Activated T-cell treated with anti-CD3 and anti-CD28 coated beads, Interleukin-2, amount 50 U/mL, for 1 hour (primary cell): Measurements from ENCODE around the gene TRIP12.
A peak's percentile ranks its signal among the peaks of the same experiment; 100 is the strongest.
"Not testable (repeated sequence)": the region's sequence is repeated elsewhere in the genome, so short reads cannot be mapped to it uniquely, and the experiment has no call there.

Source experiments
- DNase-seq: peaks from one replicate; pipeline ENCODE4 v3.0.0-alpha.2; 2020

Gene TRIP12

DNA sequence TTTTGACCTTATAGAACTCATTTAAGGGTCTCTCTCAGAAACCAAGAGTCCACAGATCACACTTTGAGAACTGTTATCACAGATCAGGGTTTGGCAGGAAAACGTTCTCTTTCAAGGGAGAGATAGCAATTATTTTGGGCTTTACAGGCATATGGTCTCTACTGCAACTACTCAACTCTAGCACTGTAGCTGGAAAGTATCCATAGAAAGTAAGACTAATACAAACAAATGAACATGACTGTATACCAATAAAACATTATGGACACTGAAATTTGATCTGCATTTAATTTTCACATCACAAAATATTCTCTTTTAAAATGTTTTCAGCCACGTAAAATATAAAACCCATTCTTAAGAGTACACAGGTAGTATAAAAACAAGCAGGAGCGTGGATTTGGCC is 100.5 kb downstream of the TRIP12 start:
- DNase-seq = no peak

DNA sequence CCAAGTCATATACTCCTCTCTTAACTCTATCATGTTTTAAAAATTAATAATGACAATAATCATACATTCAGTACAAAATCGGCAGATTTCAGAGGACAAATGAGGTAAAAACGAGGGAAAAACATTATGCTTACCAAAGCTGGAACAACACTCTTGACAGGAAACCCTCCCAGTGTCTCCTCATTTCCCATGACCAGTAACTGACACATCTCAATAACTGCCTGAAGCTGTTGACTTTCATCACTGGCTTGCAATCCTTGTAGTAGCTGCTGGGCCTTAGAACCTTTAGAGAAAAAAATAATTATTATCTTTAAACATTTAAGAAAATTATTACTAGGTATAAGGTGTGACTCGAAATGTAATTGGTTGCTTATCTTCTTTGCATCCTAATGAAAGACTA is 103.6 kb downstream of the TRIP12 start:
- DNase-seq = no peak

DNA sequence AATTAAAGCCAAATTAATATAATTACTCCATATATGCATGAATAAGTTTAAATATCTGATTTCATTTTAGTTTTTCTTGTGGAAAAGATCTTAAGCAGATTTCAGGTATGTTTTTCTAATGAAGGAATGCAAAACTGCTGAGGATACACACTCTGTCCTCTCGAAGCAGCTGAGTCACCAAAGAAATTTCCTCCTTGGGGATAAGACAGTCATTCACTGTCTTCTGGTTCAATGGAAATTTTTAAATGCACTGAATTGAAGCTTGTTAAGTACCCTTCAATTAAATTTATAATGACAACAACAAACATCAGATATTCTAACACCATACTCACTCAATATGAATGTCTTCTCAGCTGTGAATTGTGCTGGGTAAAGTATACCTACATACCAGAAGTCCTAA is 106.0 kb downstream of the TRIP12 start:
- no peak for DNase-seq

GRCh38 chr2:229815342-229815741 is 106.5 kb downstream of the TRIP12 start:
- no peak for DNase-seq

- no peak for DNase-seq
Observed at GRCh38 chr2:229810786-229811185, 111.0 kb downstream of the TRIP12 start.

DNA sequence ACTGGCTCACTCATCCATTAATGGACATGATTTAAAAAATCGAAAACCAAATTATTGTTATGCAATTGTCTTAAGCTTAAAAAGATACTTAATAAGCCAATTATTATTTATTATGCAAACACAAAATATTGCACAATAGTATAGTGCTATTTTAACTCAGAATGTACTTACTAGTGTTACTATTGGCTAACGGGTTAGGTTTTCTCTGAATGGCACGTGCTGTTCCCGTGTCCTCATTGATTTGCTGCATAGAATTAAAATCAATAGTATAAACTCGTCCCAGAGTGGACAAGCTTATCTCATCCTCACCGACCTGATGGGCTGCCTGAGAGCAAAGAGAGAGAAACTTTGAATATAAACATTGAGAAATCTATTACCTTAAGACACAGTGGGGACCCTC is 116.2 kb downstream of the TRIP12 start:
- DNase-seq = no peak

- DNase-seq = no peak
Observed at GRCh38 chr2:229802785-229803184, 119.0 kb downstream of the TRIP12 start.

DNA sequence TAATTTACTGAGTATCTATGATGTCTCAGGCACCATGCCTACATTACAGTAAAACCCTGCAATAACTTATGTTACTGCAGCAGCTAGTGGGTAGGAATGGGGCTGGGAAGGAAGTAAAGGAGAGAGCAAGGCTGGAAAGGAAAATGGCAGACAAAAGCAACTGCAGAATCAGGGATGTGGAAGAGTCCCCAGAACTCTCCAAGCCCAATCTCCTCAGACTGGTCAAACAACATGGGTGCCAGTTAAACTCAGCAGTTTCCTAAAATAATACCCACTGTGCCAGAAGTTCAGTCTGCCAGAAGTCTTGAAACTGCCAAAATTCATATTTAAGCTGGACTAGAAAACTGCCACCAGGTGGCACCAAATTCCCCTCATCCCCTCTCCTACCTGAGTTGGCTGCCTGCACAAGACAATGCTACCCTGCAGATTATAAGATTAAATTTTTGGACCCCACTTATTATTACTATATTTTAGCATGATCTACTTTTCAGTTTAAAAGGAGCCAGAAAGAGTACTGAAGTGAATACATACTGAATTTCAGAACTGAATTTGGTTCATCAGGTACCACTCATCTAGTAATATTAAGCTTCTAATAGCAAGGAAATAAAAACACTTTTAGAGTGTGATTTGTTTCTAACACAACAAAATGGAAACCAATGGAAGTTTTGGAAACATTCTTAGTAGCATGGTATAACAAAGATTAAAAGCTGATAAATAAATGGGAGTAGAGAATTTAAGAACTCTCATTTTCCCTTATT is 120.6 kb downstream of the TRIP12 start:
- peak; percentile 69 for DNase-seq

DNA sequence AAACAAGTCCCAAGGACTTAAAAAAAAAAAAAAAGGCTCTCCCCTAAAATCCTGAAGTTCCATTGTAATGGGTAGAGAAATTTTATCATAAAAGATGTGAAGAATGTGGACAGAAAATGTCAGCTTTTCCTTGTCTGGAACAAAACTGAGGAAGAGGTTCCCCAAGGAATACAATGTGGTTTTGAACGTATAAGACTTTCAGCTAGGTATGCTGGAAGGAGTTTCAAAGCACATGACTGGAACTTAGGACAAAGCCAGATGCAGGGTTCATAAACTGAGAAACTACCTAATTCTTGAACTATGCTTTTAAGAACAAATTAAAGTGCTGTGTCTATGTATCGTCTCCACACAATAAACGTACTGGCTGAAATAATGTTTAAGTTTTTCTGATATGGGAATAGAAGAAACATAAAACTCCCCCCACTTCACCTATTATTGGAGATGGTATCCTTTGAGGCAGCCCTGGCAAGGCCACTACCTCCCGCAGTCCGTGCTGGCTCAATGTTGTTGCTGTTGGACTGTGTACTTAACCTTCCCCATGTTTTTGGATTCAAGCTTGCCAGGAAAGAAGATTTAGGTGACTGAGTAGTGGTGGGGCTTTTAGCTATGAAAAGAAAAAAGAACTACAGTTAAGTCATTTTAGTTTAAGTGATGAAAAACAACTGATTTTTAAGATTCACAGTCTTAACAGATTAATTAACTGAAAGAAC is 123.2 kb downstream of the TRIP12 start:
- no peak for DNase-seq

- DNase-seq = no peak
Observed at GRCh38 chr2:229795058-229795457, 126.8 kb downstream of the TRIP12 start.

DNA sequence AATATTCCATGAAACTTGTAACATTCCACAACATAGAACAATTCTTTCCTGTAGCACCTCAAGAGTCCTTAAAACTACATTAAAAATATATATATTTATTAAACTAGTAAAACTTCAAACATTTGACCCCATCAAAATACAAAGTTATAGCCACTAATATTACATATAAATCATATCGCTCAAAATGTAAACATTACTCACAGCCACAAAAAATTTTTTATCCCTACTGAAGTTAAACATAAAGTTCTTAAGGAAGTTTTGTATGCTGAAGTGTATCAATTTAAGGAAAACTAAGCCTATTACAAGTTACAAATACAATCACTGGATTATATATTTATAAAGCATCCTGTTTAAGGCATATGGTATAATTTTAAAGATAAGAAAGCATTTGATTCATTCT is 127.2 kb downstream of the TRIP12 start:
- no peak for DNase-seq

GRCh38 chr2:229786289-229786688 is 135.5 kb downstream of the TRIP12 start:
- not testable (repeated sequence) for DNase-seq

- no peak for DNase-seq
Observed at GRCh38 chr2:229784791-229785190, 137.0 kb downstream of the TRIP12 start.

DNA sequence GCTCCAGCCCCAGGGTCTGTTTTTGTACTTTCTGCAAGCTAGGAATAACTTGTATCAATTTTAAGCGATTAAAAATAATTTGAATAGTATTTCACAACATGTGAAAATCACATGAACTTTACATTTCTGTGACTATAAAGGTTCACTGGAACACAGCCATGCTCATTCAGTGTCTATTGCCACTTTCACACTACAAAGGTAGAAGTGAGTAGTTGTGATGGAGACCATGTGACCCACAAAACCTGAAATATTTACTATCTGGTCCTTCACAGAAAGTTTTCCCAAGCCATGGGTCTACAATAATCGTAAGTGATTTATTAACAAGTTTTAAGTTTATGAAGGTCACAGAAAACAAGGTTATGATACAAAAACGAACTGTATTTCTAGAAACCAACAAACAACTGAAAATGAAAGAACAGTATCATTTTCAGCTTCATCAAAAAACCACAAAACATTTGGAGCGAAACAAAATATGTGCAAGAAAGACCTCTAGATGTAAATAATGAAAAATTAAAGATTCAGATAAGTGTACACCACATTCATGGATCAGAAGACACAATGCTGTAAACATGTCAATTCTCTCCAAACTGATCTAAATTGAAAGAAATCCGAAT is 138.6 kb downstream of the TRIP12 start:
- no peak for DNase-seq

DNA sequence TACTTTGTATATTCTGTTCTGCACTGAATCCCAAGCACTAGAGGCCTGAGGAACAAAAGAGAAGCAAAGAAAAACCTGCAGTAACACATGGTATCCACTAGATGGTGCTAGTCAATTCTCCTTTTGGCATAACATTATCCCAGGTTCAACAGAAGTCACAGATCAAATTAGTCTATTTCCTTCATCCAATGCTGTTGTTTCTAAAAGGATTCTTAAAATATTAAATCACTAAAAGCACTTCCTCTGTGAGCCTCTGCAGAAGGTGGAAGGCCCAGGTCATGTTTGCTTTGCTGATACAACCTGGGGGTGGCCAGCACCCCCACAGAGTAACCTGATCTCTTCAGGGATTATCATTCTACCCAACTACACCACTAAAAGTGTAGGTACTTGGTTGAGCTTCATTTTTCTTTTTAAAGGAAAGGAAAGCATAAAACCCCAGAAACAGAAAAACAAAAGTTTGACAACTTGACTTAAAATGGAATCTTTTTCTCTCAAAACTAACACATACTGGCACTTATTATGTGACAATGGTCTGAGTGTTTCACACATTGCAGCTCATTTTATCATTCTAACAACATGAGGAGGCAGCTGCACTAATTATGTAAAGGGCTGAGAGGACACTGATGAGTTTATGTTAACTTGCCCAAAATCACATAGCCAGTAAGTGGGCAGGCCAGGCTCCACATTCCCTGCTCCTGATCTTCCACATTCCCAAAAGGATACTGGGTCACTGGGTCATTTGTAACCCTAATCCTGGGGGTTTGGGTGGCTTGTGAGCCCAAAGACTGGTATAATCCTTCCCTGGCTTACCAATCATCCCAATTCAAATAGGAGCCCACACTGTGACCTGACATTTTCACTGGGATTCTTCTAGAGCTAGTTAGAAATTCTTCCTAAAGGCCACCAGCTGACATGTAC is 140.7 kb downstream of the TRIP12 start:
- no peak for DNase-seq

- no peak for DNase-seq
Observed at GRCh38 chr2:229779650-229780049, 142.2 kb downstream of the TRIP12 start.

DNA sequence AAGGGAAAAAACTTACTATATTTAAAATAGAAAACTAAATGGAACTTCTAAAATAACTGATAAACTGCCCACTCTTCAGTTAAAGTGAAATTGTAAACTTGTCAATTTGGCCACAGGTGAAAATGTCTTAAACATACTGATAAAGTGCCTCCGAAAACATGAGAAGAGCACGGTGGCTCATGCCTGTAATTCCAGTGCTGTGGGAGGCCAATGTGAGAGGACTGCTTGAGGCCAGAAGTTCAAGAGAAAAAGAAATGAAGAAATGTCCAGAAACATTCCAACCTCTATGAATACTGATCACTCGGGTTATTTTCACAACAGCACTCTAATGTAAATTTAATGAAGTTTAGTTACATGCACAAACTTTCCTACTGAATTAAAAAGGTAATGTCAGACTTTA is 144.1 kb downstream of the TRIP12 start:
- DNase-seq = no peak

DNA sequence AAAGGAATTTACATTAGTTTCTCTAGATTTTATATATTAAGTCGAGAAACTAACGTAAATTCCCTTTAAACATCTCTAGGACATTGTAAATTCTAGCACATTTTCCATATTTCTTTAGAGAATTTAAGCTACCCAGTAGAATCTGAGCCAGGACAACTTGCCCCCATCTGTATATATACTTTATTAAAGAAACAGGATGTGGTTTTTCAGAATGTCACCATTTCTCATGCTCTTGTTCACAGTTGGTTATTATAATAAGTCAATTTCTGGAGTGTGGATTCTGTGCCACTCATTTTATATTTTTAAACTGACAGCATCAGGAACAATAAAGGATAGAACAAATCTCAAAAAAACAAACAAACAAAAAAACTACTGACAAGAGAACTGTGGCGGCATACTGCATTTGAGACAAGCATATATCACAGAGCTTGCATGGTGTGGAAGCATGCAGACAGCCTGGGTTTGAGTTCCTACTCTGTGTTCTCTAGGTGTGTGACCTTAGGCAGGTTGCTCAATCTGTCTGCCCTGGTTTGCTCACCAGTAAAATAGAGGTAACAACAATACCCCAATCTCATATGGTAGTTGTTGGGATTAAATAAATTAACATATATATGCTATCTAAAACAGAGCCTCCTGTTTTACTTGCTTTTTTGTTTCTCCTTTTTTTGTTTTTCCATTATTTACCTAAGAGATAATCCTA is 146.0 kb downstream of the TRIP12 start:
- DNase-seq = no peak

GRCh38 chr2:229774237-229774636 is 147.6 kb downstream of the TRIP12 start:
- DNase-seq = no peak

GRCh38 chr2:229768235-229768634 is 153.6 kb downstream of the TRIP12 start:
- no peak for DNase-seq

DNA sequence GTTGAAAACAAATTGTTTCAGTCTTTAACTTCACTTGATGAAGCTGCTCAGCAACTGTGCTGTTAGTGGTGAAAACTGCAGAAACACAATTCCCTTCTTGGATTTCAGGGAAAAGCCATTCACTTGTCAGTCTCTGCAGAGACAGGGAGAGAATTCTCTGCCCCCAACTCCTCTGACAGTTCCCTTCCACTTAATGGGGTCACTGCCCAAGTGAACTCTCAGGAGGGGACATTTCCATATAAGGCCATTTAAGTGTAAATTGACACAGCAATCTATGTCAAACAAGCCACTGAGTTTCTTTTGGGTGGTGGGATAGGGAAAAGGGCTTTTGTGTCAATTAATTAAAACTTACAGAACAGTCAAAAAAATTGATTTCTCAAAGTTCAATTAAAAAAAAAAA is 156.1 kb downstream of the TRIP12 start:
- DNase-seq = no peak

GRCh38 chr2:229761663-229762062 is 160.1 kb downstream of the TRIP12 start:
- DNase-seq = no peak
